SK-N-SH (cell line): ENCODE data around the gene ARHGAP8.

Experiments
- CHD2 ChIP-seq: fragments of 150-350 bp; IDR thresholded peaks from 2 replicates; pipeline ENCODE4 v1.6.1; 2018; ENCODE audit warnings: low read length; ENCODE audit not compliant: partially characterized antibody
- CTCF ChIP-seq: fragments of 200-600 bp; sonication (generic); IDR thresholded peaks from 2 replicates; pipeline ENCODE4 v1.6.1; 2017; ENCODE audit warnings: antibody characterized with exemption, mild to moderate bottlenecking, moderate library complexity
- EZH2phosphoT487 ChIP-seq: fragments of 200-600 bp; sonication (generic); IDR thresholded peaks from 2 replicates; pipeline ENCODE4 v1.6.1; 2017; ENCODE audit warnings: low read depth, mixed run types, mild to moderate bottlenecking, antibody characterized with exemption, moderate library complexity, borderline replicate concordance
- FOXJ3 ChIP-seq: sonication (generic); formaldehyde crosslinking; IDR thresholded peaks from 2 replicates; pipeline ENCODE4 v1.5.1; 2020; ENCODE audit warnings: mild to moderate bottlenecking, missing genetic modification reagents
- GABPA ChIP-seq: IDR thresholded peaks from 2 replicates; pipeline ENCODE4 v1.4.0; 2012; ENCODE audit warnings: low read depth, mild to moderate bottlenecking
- NRF1 ChIP-seq: IDR thresholded peaks from 2 replicates; pipeline ENCODE4 v1.6.1; 2012; ENCODE audit warnings: low read depth, mild to moderate bottlenecking, low read length
- POLR2AphosphoS5 ChIP-seq: IDR thresholded peaks from 2 replicates; pipeline ENCODE4 v1.6.1; 2012; ENCODE audit warnings: low read depth, low read length
- RAD21 ChIP-seq: IDR thresholded peaks from 2 replicates; pipeline ENCODE4 v1.6.1; 2012; ENCODE audit warnings: mild to moderate bottlenecking, low read length
- SIN3A ChIP-seq: IDR thresholded peaks from 2 replicates; pipeline ENCODE4 v1.6.1; 2012; ENCODE audit warnings: low read depth, mild to moderate bottlenecking, low read length, moderate library complexity, borderline replicate concordance
- USF1 ChIP-seq: IDR thresholded peaks from 2 replicates; pipeline ENCODE4 v1.4.0; 2012; ENCODE audit warnings: low read depth, borderline replicate concordance
- YY1 ChIP-seq: IDR thresholded peaks from 2 replicates; pipeline ENCODE4 v1.4.0; 2012; ENCODE audit warnings: low read depth, mild to moderate bottlenecking
- TF ChIP-seq, protein P1 (sequence below): IDR thresholded peaks from 2 replicates; pipeline ENCODE4 v1.6.1; 2012; ENCODE audit warnings: mild to moderate bottlenecking, low read depth, low read length, moderate library complexity

DNA sequence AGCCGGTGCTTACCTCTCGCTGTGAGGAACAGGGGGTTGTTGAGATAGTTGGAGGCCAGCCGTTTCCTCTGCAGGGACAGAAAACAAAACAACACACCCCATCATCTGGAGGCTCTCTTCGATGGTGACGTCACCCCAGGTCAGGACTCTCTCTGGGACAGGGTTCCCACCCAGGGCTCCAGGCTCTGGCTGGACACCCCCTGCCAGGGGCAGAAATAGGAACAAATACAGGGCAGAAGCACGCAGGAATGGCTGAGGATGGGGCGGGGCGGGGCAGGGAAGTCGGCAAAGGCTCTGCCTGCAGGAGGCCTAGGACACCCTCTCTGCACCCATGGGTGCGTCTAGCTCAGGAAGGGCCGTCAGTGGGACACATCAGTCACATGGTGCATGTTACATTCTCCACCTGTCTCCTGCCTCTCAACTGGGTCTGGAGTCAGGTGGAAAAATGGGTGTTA is 138.9 kb downstream of the ARHGAP8 start:
- TF ChIP-seq CTCF (no peak), EZH2phosphoT487 (no peak), YY1 (no peak), CHD2 (no peak), GABPA (no peak), SIN3A (no peak), USF1 (no peak), POLR2AphosphoS5 (no peak), RAD21 (no peak), NRF1 (no peak), FOXJ3 (CRISPR knock-in tag) (no peak)
- TF ChIP-seq, protein P1, sequence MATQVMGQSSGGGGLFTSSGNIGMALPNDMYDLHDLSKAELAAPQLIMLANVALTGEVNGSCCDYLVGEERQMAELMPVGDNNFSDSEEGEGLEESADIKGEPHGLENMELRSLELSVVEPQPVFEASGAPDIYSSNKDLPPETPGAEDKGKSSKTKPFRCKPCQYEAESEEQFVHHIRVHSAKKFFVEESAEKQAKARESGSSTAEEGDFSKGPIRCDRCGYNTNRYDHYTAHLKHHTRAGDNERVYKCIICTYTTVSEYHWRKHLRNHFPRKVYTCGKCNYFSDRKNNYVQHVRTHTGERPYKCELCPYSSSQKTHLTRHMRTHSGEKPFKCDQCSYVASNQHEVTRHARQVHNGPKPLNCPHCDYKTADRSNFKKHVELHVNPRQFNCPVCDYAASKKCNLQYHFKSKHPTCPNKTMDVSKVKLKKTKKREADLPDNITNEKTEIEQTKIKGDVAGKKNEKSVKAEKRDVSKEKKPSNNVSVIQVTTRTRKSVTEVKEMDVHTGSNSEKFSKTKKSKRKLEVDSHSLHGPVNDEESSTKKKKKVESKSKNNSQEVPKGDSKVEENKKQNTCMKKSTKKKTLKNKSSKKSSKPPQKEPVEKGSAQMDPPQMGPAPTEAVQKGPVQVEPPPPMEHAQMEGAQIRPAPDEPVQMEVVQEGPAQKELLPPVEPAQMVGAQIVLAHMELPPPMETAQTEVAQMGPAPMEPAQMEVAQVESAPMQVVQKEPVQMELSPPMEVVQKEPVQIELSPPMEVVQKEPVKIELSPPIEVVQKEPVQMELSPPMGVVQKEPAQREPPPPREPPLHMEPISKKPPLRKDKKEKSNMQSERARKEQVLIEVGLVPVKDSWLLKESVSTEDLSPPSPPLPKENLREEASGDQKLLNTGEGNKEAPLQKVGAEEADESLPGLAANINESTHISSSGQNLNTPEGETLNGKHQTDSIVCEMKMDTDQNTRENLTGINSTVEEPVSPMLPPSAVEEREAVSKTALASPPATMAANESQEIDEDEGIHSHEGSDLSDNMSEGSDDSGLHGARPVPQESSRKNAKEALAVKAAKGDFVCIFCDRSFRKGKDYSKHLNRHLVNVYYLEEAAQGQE, result no peak
